HL-60/S4 treated with phorbol 12-myristate 13-acetate at 8.2 ng/mL for 4 days and 3 days (cell line): ENCODE data around the gene RAD51B.

Experiments used
- in situ Hi-C: fragments of 300-500 bp; cut with MboI; formaldehyde crosslinking; loops from 2 replicates; pipeline ENCODE4 v1.15.0; 2022; ENCODE audit warnings: low sequenced_read_pairs

Gene RAD51B

GRCh38 chr14:68139431-68140075 is 320.0 kb downstream of the RAD51B start:
- in situ Hi-C loops = no loop called here

DNA sequence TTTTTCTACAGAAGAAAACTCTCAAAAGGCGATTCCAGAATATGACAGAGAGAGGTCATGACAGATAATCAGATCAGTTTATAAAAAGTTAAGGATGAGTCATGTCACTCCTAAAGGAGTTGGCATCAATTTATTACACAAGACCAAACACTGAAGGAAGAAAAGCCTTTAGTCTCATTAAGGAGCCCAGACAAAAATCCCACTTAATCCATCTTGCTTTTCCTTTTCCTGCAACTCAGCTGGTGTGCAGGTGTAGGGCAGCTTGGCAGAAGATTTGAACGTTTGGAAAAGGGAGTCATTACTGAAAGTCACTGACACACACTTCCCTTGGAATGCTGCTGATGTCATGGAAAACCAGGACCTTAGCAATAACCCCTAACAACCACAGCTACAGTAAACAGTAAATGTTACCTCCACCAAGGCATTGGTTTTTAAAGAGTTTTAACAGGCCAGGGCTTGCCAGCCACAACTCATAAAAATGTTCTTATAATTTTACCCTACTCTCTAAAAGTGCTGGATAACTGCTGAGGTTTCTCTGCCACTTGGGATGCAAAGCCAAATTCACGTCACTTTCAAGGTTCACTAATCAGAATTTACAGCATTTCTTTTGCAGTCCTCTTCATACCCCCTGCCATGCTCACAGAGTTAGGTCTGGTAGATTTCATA is 320.6 kb downstream of the RAD51B start:
- in situ Hi-C loops = no loop called here

GRCh38 chr14:68140806-68141205 is 321.2 kb downstream of the RAD51B start:
- in situ Hi-C loops = no loop called here

- in situ Hi-C loops = no loop called here
Measured at GRCh38 chr14:68141281-68142088, 321.9 kb downstream of the RAD51B start.

DNA sequence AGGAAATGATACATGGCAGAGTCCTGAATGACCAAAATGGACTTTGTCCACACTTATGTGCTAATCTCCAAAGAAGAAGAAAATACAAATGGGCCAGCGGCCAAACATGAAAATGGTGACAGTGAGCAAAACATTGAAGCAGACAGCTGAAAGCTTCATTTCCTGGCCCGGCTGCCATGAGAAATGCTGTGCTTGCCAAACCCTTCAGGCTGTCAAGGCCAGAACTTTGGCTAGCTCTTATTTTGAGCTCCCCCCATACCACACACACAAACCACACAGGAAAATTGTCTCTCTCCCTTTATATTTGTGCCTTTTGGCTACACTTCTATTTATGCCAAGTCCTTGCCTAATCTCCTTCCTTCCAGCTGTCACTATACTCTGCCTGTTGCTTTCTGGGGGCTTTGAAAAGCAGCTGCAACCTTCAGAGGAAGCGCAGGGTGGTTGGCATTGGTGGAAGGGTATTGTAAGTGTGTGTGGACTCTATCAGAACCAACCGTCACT is 323.8 kb downstream of the RAD51B start:
- in situ Hi-C loops = no loop called here

GRCh38 chr14:68144051-68144681 is 324.6 kb downstream of the RAD51B start:
- in situ Hi-C loops = no loop called here

DNA sequence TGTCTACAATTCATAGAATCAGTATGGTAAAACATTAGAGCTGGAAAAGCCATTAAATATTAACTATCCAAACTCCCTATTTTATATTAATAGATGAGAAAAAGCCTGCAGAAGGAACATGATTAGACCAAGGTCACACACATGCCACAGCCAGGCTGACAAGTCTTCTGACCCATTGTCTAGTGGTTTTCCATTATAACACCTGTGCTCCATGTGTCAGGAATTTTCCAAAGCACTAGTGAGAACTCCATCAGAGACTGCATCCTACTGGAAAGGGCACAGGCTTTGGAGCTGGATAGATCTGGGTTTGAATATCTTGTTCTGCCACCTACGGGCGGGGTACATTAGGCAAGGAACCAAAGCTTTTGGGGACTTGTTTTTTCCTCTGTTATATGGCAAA is 325.5 kb downstream of the RAD51B start:
- in situ Hi-C loops = no loop called here

GRCh38 chr14:68145539-68145938 is 326.0 kb downstream of the RAD51B start:
- in situ Hi-C loops = no loop called here

DNA sequence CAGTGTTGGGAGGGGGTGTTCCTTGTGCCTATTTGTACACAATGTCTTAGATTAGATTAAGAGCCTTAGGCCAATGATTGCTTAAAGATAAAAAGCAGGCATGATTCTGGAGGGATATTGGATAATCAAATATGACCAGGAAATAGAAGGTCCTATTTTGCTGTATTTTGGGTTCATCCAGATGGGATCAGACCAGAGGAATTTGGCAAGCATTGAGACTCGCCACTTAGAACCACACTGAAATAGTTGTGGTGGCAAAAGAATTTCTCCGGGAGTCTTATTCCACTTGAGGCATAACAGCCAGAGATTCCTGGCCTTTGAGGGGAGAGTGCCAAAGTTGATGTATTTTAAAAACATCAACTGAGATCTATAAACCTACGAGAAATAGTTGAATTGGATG is 327.2 kb downstream of the RAD51B start:
- in situ Hi-C loops = no loop called here

- in situ Hi-C loops = no loop called here
Measured at GRCh38 chr14:68147303-68147702, 327.7 kb downstream of the RAD51B start.

- in situ Hi-C loops = no loop called here
Measured at GRCh38 chr14:68148276-68148675, 328.7 kb downstream of the RAD51B start.

GRCh38 chr14:68148763-68149162 is 329.2 kb downstream of the RAD51B start:
- in situ Hi-C loops = no loop called here

DNA sequence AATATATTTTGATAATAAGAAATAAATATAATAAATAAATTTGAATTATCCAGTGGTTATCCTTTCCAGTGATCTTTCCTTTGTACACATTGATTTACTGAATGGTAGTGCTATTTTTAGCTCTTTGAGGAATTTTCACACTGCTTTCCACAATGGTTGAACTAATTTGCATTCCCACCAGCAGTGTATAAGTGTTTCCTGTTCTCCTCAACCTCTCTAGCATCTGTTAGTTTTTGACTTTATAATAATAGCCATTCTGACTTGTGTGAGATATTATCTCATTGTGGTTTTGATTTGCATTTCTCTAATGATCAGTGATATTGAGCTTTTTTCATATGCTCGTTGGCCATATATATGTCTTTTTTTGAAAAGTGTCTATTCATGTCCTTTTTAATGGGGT is 333.7 kb downstream of the RAD51B start:
- in situ Hi-C loops = no loop called here

DNA sequence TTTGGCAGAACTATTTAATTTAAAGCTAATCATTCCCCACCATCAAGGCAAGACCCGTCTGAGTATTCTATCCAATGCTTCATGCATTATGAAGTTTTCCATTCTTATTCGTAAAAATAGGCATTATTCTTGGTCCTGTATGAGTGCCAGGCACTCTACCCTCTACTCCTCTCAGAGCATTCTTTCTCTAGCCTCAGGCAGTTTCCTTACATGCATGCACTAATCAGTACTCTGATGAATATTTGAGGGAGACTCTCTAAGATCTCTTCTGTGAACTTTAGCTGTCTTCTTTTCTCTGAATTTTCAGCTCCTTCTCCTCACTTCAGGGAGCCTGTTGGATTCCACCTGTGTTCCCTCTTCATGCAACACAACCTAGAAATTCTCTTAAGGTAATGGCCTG is 334.7 kb downstream of the RAD51B start:
- in situ Hi-C loops = no loop called here

DNA sequence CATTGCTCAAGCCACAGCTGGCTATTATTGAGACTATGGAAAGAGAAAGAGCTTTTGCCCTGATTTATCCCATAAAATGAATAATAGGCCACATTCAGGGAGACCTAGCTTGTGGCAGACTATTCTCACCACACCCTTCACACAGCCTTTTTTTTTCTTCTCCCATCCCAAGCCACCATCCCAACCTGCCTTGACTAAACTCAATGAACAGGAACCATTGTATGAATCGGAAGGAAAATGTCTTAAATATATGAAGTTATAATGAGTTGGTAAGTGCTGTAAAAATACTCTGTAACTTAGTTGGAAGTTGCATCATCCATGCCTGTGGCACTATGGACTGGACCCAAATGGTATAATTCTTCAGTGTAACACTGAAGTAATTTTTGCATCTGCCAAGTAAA is 338.4 kb downstream of the RAD51B start:
- in situ Hi-C loops = no loop called here

- in situ Hi-C loops = no loop called here
Measured at GRCh38 chr14:68158640-68159039, 339.1 kb downstream of the RAD51B start.

DNA sequence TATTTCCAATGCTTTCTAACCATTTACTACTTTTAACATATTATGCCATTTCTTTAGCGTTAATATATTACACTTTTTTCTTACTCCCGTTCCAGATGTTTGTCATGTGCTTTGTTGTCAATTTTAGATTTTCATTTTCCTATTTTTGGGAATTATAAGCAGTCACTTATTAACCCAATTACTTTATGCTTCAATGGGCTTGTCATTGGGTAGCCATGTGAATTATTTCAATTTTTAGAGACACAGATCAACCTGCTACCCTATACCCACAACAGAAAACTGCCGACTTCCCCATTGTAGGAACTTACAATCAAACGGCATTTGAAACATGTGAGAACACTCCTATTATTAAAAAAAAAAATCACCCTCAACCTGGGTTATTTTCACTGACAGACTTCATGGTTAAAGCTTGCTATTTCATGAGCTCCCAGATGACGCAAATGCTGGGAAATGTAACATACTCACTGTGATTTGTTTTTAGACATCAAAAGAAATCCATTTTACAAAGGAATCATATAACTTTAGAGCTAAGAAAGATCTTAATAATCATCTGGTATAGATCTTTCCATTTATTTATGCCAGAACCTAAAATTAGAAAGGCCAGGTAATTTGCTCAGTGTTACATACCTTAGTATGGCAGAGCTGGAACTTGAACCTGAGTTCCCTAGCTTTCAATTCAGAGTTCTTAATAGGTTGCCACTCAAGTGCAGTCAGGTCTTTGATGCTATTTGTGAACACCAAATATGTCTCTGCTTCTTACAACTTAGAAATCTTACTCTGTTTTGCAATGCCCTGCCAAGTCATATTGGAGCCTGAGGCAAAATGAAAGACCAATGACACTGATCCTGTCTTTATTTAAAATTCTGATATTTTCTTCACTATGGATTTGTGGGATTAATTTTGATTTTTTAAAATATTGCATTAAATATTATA is 340.4 kb downstream of the RAD51B start:
- in situ Hi-C loops = no loop called here

GRCh38 chr14:68160779-68161546 is 341.4 kb downstream of the RAD51B start:
- in situ Hi-C loops = no loop called here

DNA sequence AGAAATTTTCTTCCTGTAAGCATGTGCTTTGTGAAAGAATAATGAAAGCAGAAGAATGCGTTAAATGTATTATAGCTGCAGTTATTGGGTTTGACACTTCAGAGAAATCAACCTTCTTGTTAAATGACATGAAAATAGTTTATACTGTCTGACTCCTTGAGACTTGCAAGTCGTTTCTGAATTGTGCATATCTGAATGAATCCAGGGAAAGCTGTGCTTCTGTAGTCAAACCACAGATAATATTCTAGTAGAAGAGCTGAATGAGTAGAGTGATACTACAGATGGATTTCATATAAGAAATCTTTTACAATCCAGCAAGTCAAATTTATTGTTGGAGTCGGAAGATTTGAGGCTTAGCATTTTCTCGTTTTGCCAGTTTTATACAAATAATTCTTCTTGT is 343.3 kb downstream of the RAD51B start:
- in situ Hi-C loops = no loop called here

GRCh38 chr14:68164711-68165113 is 345.1 kb downstream of the RAD51B start:
- in situ Hi-C loops = no loop called here
